NT2/D1 (cell line): ENCODE data around the gene RAMP3.

ENCODE experiments used
- SUZ12 ChIP-seq: IDR thresholded peaks from 2 replicates; pipeline ENCODE4 v1.6.1; 2011; ENCODE audit not compliant: insufficient read length, insufficient read depth; ENCODE audit errors: extremely low read depth
- YY1 ChIP-seq: IDR thresholded peaks from 2 replicates; pipeline ENCODE4 v1.6.1; 2011; ENCODE audit not compliant: insufficient read length, insufficient read depth
- ZNF274 ChIP-seq: IDR thresholded peaks from 2 replicates; pipeline ENCODE4 v1.6.1; 2011; ENCODE audit warnings: mild to moderate bottlenecking, low read depth, low read length

DNA sequence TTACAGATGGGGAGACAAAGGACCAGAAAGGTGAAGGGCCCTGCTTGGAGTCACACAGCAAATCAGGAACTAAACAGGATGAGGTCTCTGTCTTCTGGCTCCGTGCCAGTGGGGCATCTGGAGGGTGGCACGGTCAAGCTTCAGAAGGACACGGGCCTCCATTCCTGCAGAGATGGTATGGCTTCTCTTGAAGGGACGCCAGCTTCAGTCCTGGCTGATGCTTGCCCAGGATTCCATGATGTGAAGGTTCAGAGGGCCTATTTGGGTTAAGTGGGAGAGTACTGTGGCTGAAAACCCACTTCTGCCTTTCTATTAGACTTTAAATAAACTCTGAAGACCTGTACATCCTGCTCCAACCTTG, 6.1 kb downstream of the RAMP3 start:
- TF ChIP-seq YY1, result no peak
- no peak for TF ChIP-seq ZNF274
- TF ChIP-seq SUZ12, result no peak
